ENCODE measurements around the gene EGFL7.

Gene EGFL7

DNA sequence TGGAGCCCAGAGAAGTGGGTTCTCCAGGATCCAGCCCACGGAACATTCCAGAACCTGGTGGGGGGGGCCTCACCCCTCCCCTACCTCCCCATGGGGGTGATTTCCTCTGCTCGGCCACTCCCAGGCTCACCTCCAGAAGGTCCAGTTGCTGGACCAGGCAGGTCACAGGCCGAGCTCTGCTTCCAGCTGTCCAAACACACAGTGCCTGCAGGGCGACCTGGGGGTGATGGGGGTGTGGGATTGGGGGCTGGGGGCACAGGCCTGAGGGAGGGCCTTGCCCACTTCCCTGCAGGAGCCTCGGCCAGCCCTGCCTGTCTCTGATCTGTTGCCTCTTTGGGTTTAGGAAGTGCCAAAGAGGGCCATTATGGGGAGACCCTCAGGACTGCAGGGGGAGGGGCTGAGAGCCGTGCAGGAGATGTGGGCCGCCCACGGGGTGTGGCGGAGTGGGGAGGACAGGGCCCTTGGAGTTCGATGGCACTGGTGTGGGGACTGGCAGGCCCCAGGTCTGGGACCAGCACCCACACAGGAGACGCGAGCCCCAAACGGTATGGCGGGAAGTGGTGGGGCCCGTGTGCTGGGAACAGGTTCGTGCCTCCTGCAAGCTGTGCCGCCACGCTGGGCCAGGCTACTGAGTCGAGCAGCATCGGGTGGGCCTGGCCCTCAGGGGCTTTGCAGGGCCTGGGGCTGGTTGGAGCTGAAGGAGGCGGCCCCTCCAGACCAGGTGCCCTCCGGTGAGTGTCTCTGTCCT lies 45.6 kb upstream of the EGFL7 start:
- H3K27me3 ChIP-seq (ENCODE audit: insufficient read depth, insufficient read length): no peaks in the 10 kb centered on the region
- no peak overlapping the region for H3K9ac ChIP-seq (ENCODE audit: insufficient read length, low read depth)

DNA sequence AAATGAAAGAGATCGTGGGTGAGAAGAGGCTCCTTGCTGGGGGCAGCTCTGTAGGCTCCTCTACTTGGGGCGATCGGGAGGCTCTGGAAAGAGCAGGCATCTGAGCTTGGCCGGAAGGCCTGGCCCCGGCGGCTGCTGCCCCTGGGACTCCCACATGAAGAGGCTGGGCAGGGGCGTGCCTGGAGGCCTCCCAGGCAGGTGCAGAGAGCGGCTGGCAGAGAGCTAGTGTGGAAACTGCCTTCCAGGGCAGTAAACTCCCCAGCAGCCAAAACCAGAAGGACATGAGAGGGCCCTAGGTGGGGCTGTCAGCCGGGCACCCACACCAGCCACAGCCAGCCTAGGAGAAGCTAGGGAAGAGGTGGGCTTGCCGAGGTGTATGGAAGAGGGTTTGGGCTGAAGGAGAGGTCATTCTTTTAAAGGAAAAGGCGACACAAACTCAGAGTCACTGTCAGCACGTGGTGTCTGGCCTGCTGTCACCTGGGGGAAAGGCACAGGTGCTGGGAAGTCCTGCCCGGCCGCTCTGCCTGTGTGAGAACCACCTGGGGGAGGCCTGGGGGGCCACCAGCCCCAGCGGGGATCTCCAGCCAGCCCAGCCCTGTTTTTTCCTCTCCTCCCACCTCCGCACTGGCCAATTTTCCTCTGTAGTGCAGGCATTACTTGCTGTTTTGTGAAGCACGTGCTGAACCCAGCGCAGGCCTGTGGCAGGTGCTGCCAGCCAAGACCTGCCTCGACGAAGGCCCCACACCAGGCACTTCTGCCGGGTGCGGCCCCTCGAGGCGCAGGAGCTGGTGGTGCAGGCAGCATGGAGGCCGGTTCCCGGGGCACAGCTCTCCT lies 44.8 kb upstream of the EGFL7 start:
- Histone ChIP-seq H3K9me3 (ENCODE audit: insufficient read depth, low read length) (no peaks in the 10 kb centered on the region), H3K4me1 (ENCODE audit: insufficient read depth, insufficient read length) (peaks cover 35% of the 10 kb centered on the region), H3K4me3 (ENCODE audit: insufficient read length, low read depth) (no peak overlapping the region), H3K9ac (ENCODE audit: insufficient read length, low read depth) (no peak overlapping the region), H3K36me3 (ENCODE audit: insufficient read depth, insufficient read length, low read length) (no peaks in the 10 kb centered on the region), H3K27me3 (ENCODE audit: insufficient read depth, insufficient read length) (no peaks in the 10 kb centered on the region)
- no peak for DNase-seq (ENCODE audit: low read depth, low spot score)
- TF ChIP-seq SUZ12 (IDR thresholded peaks at IDR 0.05; ENCODE audit: extremely low read depth, insufficient read depth, insufficient read length) (no peak), ZNF274 (IDR thresholded peaks at IDR 0.05; ENCODE audit: low read depth, low read length) (no peak), YY1 (IDR thresholded peaks at IDR 0.05; ENCODE audit: insufficient read depth, insufficient read length) (no peak)

More for the DNA sequence above, 45.6 kb upstream of the EGFL7 start:
- H3K4me1 ChIP-seq (ENCODE audit: insufficient read depth, insufficient read length): peaks cover 36% of the 10 kb centered on the region
- no peaks in the 10 kb centered on the region for H3K36me3 ChIP-seq (ENCODE audit: insufficient read depth, insufficient read length, low read length)
- no peak for DNase-seq (ENCODE audit: low read depth, low spot score)
- TF ChIP-seq SUZ12 (IDR thresholded peaks at IDR 0.05; ENCODE audit: extremely low read depth, insufficient read depth, insufficient read length) (no peak), YY1 (IDR thresholded peaks at IDR 0.05; ENCODE audit: insufficient read depth, insufficient read length) (no peak), ZNF274 (IDR thresholded peaks at IDR 0.05; ENCODE audit: low read depth, low read length) (no peak)
- H3K9me3 ChIP-seq (ENCODE audit: insufficient read depth, low read length): no peaks in the 10 kb centered on the region
- H3K4me3 ChIP-seq (ENCODE audit: insufficient read length, low read depth): no peak overlapping the region

DNA sequence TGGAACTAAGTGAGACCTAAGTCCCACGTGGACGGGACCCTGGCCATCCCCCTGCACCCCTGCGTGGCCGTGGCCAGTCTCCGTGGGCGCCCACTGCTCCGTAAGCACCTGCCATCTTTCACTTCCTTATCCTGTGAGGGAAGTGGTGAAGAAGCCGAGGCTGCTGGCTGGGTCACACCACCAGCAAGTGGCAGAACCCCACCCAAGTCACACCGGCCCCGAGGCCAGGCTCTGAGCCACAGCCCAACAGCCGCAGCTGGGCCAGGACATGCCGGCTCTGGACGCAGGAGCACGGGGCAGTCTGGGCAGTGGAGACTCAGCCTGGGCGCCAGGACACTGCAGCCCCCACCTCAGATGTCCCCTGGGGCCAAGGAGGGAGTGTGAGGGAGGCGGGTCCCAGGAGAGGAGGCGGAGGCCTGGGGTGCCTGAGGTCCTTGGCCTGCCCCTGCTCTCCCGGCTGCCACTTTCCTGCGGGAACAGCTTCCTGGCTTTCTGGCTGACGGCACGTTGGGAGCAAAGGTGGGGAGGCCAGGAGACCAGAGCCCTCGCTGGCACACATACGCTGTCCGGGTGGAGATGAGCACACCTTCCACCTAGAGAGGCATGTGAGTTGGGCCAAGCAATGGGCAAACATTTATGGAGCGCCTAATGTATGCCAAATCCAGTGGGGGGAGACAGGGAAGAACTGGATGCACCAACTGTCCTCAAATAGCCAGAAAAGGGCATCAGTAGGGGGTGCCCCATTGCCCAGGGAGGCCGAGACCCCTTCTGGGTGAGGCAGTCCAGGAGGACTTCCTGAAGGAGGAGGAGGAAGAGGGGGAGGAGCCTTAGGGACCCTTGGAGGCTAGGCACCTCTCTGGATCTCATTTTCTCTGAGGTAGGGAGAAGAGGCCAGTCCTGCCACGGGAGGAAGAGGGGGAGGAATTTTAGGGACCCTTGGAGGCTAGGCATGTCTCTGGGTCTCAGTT lies 43.9 kb upstream of the EGFL7 start:
- Histone ChIP-seq H3K36me3 (ENCODE audit: insufficient read depth, insufficient read length, low read length) (no peaks in the 10 kb centered on the region), H3K9me3 (ENCODE audit: insufficient read depth, low read length) (no peaks in the 10 kb centered on the region), H3K27me3 (ENCODE audit: insufficient read depth, insufficient read length) (no peaks in the 10 kb centered on the region), H3K4me3 (ENCODE audit: insufficient read length, low read depth) (no peak overlapping the region), H3K4me1 (ENCODE audit: insufficient read depth, insufficient read length) (peaks cover 37% of the 10 kb centered on the region), H3K9ac (ENCODE audit: insufficient read length, low read depth) (no peak overlapping the region)
- TF ChIP-seq YY1 (IDR thresholded peaks at IDR 0.05; ENCODE audit: insufficient read depth, insufficient read length) (no peak), ZNF274 (IDR thresholded peaks at IDR 0.05; ENCODE audit: low read depth, low read length) (no peak), SUZ12 (IDR thresholded peaks at IDR 0.05; ENCODE audit: extremely low read depth, insufficient read depth, insufficient read length) (no peak)
- no peak for DNase-seq (ENCODE audit: low read depth, low spot score)

DNA sequence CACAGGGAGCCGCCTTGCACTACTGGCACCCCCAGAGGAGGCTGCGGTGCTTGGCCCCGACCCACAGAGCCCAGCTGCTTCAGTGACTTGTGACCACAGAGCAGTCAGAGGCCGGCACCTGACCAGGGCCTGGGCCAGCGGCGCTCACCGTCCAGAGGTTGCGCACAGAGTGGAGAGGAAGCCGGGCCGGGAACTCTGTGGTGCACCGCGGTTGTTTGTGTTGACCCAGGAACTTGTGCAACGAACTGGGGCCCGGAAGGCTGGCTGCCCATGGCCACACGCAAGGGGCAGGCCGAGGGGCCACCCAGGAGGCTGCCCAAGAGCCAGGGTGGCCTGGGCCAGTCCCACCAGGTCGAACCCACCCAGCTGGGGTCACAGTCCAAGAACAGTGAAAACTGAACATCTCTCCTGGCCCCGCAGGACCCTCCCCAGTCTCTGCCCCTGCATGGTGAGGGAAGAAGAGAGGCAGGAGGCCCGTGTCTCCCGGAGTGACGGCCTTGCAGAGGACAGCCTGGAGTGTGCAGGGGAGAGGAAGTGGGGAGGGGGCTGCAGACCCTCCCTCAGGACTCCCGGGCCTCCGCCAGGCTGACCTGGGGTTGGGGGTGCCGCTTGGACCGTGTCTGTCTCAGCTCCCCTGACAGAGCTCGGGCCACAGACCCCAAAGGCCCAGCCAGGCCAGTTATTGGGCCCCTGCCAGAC lies 42.8 kb upstream of the EGFL7 start:
- no peak overlapping the region for H3K4me3 ChIP-seq (ENCODE audit: insufficient read length, low read depth)
- no peaks in the 10 kb centered on the region for H3K27me3 ChIP-seq (ENCODE audit: insufficient read depth, insufficient read length)
- H3K36me3 ChIP-seq (ENCODE audit: insufficient read depth, insufficient read length, low read length): no peaks in the 10 kb centered on the region
- no peak for DNase-seq (ENCODE audit: low read depth, low spot score)
- no peaks in the 10 kb centered on the region for H3K9me3 ChIP-seq (ENCODE audit: insufficient read depth, low read length)
- H3K9ac ChIP-seq (ENCODE audit: insufficient read length, low read depth): peak overlapping the region; percentile 18
- no peak for TF ChIP-seq SUZ12 (IDR thresholded peaks at IDR 0.05; ENCODE audit: extremely low read depth, insufficient read depth, insufficient read length)
- no peak for TF ChIP-seq ZNF274 (IDR thresholded peaks at IDR 0.05; ENCODE audit: low read depth, low read length)
- no peak for TF ChIP-seq YY1 (IDR thresholded peaks at IDR 0.05; ENCODE audit: insufficient read depth, insufficient read length)
- peaks cover 35% of the 10 kb centered on the region for H3K4me1 ChIP-seq (ENCODE audit: insufficient read depth, insufficient read length)

DNA sequence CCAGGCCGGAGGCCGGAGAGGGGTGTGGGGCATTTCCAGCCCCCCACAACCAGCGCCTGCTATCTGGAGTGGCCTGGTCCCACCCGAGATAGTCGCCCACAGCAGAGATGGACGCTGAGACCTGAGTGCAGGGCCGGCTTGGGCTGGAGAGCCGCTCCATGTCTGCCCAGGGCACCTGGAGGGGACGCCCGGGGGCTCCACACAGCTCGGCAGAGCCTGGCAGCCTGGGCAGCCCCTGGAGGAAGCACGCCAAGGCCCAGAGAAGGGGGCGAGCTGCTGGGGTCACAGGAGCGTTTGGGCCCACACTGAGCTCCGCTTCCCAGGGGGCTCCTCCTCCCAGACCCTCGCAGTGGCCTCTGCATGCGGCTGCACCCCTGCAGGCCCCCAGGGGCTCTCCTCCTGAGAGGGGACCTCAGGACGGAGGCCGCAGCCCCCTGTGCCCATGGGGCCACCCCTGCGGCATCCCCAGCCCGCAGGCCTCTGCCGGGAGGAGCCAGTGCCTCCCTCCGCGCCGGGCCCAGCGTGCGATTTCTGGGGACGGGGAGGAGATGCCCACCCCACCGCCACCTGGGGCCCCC lies 42.2 kb upstream of the EGFL7 start:
- H3K27me3 ChIP-seq (ENCODE audit: insufficient read depth, insufficient read length): no peaks in the 10 kb centered on the region
- TF ChIP-seq YY1 (IDR thresholded peaks at IDR 0.05; ENCODE audit: insufficient read depth, insufficient read length) (no peak), ZNF274 (IDR thresholded peaks at IDR 0.05; ENCODE audit: low read depth, low read length) (no peak), SUZ12 (IDR thresholded peaks at IDR 0.05; ENCODE audit: extremely low read depth, insufficient read depth, insufficient read length) (no peak)

More for the DNA sequence above, 42.2 kb upstream of the EGFL7 start:
- DNase-seq (ENCODE audit: low read depth, low spot score): no peak
- no peaks in the 10 kb centered on the region for H3K9me3 ChIP-seq (ENCODE audit: insufficient read depth, low read length)
- H3K36me3 ChIP-seq (ENCODE audit: insufficient read depth, insufficient read length, low read length): no peaks in the 10 kb centered on the region
- no peak overlapping the region for H3K4me3 ChIP-seq (ENCODE audit: insufficient read length, low read depth)
- peak overlapping the region; percentile 18 for H3K9ac ChIP-seq (ENCODE audit: insufficient read length, low read depth)
- peaks cover 28% of the 10 kb centered on the region for H3K4me1 ChIP-seq (ENCODE audit: insufficient read depth, insufficient read length)

Data from NT2/D1 (cell line).